Measurements from ENCODE around the gene MCFD2.

The MCFD2 gene

DNA sequence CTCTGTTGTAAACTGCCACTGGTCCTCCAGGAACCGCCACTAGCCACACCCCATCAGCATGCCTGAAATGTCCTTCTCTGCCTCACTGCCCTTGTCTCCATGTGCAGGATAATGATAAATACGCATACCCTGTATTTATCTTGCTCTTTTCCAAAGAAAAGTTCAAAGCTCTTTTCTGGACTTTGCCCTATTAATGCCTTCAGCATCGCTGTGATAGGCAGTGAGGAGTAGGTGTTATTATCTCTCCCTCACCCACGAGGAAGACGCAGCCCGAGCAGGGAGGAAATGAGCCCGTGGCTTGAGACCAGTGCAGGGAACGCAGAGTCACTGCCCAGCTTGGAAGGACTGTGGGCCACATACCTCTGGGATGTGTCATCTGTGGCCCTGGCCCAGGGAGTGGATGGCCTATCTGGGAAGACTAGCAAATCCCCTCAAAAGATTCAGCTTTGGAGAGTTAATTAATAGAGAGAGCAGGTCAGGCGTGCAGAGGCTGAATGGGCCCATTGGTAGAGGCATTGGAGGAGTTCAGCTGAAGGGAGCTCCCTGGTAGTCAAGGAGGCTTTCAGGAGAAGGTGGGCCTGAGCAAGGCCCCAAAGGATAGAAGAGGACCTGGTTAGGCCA is 39.5 kb upstream of the MCFD2 start:
- TF ChIP-seq, protein P1, sequence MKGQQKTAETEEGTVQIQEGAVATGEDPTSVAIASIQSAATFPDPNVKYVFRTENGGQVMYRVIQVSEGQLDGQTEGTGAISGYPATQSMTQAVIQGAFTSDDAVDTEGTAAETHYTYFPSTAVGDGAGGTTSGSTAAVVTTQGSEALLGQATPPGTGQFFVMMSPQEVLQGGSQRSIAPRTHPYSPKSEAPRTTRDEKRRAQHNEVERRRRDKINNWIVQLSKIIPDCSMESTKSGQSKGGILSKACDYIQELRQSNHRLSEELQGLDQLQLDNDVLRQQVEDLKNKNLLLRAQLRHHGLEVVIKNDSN (IDR thresholded peaks at IDR 0.05) = no peak
- TF ChIP-seq, protein P2, sequence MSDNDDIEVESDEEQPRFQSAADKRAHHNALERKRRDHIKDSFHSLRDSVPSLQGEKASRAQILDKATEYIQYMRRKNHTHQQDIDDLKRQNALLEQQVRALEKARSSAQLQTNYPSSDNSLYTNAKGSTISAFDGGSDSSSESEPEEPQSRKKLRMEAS (IDR thresholded peaks at IDR 0.05) = peak; percentile 73; the same call in 1 of the 2 replicates
- peak; percentile 86 for TF ChIP-seq TEAD4 (IDR thresholded peaks at IDR 0.05)
- TF ChIP-seq EP300 (IDR thresholded peaks at IDR 0.05; ENCODE audit: borderline replicate concordance) = peak; percentile 40; the same call in 1 of the 2 replicates
- peak; percentile 64 for TF ChIP-seq NFIC (IDR thresholded peaks at IDR 0.05)
- no peak for TF ChIP-seq TAF1 (IDR thresholded peaks at IDR 0.05; ENCODE audit: low read depth)

DNA sequence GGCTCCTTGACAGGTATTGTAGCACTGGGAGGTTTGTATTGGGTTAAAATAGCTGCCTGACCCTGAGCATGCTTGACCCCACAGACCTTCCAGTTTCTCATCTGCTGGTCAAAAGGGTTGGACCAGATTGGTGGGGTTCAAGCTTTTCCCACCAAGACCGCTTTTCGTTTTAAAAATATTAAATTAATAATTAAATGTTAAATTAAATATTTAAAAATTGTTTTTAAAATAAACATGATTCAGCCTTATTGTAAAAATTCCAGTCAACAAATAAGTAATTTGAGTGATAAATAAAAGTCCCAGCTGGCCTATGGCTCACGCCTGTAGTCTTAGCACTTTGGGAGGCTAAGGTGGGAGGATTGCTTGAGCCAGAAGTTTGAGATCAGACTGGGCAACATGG is 36.6 kb upstream of the MCFD2 start:
- TF ChIP-seq FOXM1 (IDR thresholded peaks at IDR 0.05; ENCODE audit: borderline replicate concordance, low read depth) = no peak
- no peak for TF ChIP-seq ZBTB7A (IDR thresholded peaks at IDR 0.05; ENCODE audit: low read depth)
- TF ChIP-seq, protein P3, sequence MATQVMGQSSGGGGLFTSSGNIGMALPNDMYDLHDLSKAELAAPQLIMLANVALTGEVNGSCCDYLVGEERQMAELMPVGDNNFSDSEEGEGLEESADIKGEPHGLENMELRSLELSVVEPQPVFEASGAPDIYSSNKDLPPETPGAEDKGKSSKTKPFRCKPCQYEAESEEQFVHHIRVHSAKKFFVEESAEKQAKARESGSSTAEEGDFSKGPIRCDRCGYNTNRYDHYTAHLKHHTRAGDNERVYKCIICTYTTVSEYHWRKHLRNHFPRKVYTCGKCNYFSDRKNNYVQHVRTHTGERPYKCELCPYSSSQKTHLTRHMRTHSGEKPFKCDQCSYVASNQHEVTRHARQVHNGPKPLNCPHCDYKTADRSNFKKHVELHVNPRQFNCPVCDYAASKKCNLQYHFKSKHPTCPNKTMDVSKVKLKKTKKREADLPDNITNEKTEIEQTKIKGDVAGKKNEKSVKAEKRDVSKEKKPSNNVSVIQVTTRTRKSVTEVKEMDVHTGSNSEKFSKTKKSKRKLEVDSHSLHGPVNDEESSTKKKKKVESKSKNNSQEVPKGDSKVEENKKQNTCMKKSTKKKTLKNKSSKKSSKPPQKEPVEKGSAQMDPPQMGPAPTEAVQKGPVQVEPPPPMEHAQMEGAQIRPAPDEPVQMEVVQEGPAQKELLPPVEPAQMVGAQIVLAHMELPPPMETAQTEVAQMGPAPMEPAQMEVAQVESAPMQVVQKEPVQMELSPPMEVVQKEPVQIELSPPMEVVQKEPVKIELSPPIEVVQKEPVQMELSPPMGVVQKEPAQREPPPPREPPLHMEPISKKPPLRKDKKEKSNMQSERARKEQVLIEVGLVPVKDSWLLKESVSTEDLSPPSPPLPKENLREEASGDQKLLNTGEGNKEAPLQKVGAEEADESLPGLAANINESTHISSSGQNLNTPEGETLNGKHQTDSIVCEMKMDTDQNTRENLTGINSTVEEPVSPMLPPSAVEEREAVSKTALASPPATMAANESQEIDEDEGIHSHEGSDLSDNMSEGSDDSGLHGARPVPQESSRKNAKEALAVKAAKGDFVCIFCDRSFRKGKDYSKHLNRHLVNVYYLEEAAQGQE (IDR thresholded peaks at IDR 0.05; ENCODE audit: low read depth) = no peak
- no peak for TF ChIP-seq TEAD4 (IDR thresholded peaks at IDR 0.05)
- TF ChIP-seq EP300 (IDR thresholded peaks at IDR 0.05; ENCODE audit: borderline replicate concordance) = no peak

DNA sequence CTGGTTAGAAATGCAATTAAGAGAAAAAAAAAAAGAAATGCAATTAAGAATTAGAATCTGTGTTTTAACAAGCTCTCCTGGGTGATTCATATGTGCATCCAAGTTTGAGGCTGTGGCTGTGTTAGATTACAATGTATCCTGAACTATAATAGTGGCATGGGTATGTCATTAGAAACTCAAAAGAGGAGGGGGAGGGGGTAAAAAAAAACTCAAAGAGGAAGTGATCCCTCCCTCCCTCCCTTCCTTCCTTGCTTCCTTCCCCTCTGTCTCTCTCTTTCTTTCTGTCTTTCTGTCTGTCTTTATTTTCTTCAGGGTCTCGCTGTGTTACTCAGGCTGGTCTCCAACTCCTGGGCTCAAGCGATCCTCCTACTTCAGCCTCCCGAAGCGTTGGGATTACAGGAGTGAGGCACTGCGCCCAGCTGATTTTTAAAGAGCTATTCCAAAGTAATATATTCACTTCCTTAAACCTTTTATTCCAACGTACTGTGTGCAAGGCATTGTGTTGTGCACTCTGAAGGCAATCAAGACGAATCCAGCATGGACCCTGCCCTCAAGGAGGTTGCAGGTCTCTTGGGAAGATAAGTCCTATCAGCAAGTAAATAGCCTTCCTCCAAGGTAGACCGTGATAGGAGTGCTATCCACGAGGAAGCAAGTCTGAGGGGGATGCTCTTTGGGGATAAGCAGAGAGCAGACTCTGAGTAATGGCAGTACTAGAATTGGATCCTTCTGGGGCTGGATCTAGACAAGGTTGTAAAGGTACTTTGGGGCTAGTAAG is 35.9 kb upstream of the MCFD2 start:
- TF ChIP-seq EGR1 (IDR thresholded peaks at IDR 0.05) = no peak
- TF ChIP-seq, protein P1 (IDR thresholded peaks at IDR 0.05) = no peak
- TF ChIP-seq, protein P3 (IDR thresholded peaks at IDR 0.05; ENCODE audit: low read depth) = no peak
- no peak for TF ChIP-seq NFIC (IDR thresholded peaks at IDR 0.05)
- TF ChIP-seq, protein P2 (IDR thresholded peaks at IDR 0.05) = no peak
- no peak for TF ChIP-seq TCF12 (IDR thresholded peaks at IDR 0.05; ENCODE audit: low read depth)
- no peak for TF ChIP-seq FOXM1 (IDR thresholded peaks at IDR 0.05; ENCODE audit: borderline replicate concordance, low read depth)

DNA sequence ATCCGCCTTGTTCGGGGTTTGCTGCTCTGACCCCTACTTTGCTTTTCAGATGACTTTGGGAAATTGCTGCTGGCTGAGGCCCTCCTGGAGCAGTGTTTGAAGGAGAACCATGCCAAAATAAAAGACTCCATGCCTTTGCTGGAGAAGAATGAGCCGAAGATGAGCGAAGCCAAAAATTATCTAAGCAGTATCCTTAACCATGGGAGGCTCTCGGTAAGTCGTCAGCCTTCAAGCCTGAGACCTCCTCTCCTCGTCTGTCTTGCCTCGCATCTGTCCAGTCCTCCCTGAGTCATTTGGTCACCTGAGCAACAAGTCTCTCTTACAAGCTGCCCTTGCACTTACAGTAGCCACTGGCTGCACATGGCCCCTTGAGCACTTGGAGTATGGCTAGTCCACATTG is 34.7 kb upstream of the MCFD2 start:
- TF ChIP-seq EGR1 (IDR thresholded peaks at IDR 0.05) = no peak
- TF ChIP-seq CEBPB (IDR thresholded peaks at IDR 0.05) = no peak
- TF ChIP-seq, protein P3 (IDR thresholded peaks at IDR 0.05; ENCODE audit: low read depth) = no peak
- no peak for TF ChIP-seq TCF12 (IDR thresholded peaks at IDR 0.05; ENCODE audit: low read depth)
- TF ChIP-seq, protein P2 (IDR thresholded peaks at IDR 0.05) = no peak
- TF ChIP-seq TAF1 (IDR thresholded peaks at IDR 0.05; ENCODE audit: low read depth) = no peak
- TF ChIP-seq RAD21 (IDR thresholded peaks at IDR 0.05; ENCODE audit: low read depth) = no peak
- TF ChIP-seq TEAD4 (IDR thresholded peaks at IDR 0.05) = no peak
- no peak for TF ChIP-seq EP300 (IDR thresholded peaks at IDR 0.05; ENCODE audit: borderline replicate concordance)
- no peak for TF ChIP-seq CREB1 (IDR thresholded peaks at IDR 0.05; ENCODE audit: low read depth)

Measured in Ishikawa (cell line).